Sciatic nerve (tissue), 2 donors: Measurements from ENCODE around the gene FOCAD. TPM values are rescaled to one million over a fixed set of nuclear protein-coding genes. Genes with fewer than 3 reads are reported as not detected.

ENCODE experiments used
- ATAC-seq: fragments of 200-7000 bp; cut with Tn5 transposase; one replicate; pipeline ENCODE4 v1.9.1; 2020; ENCODE audit warnings: mild to moderate bottlenecking, moderate library complexity
- DNase-seq: peaks from one replicate; pipeline ENCODE4 v3.0.0-alpha.2; 2020; ENCODE audit warnings: low spot score
- intact Hi-C: fragments of 100-400 bp; cut with DNase I; formaldehyde crosslinking; loops from one replicate; pipeline ENCODE4 v1.14.2; 2022
- total RNA-seq: library from RNA; stranded (reverse); fragmentation: NEBNext Ultra II Directional; extraction: Animal tissue kit (Norgen Biotek cat#: 25700); gene quantifications from one replicate; pipeline ENCODE4 v1.2.1, GENCODE V29; 2021
- donor health status: DM: no; HTN: no; CAD: no.
- donor health status: DM: no; HTN: no; CAD: no.

Gene FOCAD
- total RNA-seq, 1 donor from 2014 or later: 22.5 TPM

DNA sequence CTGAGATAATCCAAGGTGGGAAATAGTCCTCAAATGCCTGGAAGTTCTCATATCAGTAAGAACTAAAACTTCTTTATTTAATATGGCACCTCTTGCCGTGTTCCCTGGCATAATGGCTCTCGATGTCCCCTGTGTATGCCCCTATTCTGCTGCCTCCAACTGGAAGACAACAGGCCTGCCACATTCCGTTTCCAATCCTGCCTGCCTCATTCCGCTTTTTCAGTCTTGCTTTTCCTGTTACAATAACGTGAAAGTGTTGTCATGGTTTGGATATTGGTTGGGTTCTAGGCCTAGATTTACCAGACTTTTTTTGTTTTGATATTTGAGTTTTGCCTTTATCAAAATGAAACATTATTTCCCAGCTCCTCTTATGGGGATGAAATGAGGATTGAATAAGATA, 98.2 kb downstream of the FOCAD start:
- DNase-seq (no peak), ATAC-seq (no peak)
- intact Hi-C loops: no loop called here

DNA sequence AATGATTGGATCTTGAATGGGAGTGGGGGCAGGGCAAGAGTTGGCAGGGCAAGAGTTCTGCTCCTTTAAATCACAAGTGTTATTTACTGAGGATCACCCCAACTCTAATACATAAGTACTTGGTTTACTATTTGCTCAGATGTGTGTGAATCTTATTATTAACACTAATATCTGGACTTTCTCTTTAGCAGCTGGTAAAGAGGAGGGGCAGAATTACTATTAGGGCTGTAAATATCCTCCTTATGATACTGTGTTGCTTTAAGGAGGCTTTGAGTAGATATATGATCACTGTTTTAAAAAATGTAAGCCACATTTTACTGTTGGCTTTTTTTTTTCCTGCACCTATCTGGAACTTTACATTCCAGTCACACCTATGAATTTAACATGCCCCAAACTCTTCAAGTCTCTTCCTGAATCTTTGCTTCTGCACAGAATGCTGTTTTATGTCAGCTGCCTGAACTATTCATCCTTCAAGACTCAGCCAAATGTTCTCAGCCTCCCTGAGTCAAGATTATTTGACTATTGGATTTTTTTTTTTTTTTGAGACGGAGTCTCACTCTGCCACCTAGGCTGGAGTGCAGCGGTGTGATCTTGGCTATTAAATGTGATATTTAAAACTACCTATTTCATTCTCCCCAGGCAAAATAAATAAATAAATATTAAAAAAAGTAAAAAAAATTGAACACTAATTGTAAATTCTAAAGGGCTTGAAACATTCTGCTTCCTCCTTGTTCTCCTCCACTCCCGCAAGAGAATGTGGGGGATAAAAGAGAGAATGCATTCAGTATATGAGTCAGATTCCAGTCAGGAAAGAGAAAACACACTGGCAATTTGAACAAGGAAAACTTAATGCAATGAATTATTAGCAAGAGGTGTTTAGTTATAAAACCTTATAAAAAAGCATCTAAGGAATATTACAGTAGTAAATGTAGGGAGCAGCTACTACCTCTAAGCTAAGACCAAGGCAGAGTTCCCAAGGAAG, 99.3 kb downstream of the FOCAD start:
- DNase-seq (no peak), ATAC-seq (no peak)
- intact Hi-C loops: no loop called here

GRCh38 chr9:20784196-20784595, 100.1 kb downstream of the FOCAD start:
- ATAC-seq (no peak), DNase-seq (no peak)
- intact Hi-C loops: no loop called here

DNA sequence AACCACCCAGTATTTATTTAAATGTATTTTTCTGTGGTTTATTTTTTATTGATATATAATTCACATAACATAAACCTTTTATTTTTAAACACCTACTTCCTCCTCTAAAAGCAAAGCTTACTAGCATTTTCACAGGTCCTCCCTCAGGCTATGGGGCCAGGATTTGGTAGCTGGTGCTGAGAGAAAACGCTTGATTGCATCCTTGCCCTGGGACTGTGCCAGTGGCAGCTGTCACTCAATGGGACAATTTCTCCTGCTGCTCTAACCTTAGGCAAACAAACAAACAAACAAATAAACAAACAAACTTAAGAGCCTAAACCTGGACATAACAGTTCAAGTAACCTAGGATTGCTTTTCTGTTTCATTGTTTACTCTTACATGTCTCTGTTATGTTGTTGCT, 102.7 kb downstream of the FOCAD start:
- intact Hi-C loops: no loop called here
- ATAC-seq (no peak), DNase-seq (no peak)

DNA sequence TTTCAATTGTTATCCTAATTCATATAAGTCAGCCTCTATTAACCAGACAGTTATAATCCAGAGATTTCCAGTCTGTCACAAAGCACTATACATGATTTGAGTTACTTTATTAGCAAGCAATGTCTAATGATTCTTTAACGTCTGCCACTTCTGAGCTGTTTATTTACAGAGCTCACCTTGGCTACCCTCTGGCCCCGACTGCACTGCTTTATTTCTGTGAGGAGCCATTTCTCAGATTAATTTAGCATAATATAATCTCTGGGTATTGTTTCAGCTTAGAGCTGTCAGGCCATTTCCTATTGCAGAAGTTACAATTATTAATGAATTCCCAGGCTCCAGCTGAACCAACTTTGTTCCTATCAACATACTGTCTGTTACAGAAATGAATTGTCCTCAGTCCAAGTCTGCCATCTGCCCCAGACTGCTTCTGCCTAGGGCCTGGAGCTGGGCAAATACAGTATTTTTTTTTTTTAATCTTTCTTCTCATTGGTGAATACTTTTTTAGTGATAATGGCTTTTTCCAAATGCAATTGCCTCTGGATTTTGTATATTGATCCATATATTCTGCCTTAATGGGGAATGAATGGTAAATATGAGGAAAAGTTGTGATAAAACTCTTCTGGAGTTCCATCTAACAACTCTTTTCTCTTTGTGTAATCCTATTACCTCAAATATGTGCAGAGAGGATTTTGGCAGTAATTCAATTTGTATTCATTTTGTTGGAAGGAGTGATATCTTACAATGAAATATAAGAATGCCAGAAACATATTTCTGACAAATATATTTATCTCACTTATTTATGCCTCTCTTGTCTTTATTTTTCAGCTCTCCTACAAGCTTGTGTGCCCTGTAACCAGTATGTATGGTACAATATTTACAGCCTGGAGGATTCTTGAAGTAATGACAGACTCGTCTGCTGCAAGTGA, 104.7 kb downstream of the FOCAD start:
- ATAC-seq: no peak
- no peak for DNase-seq
- intact Hi-C loops: no loop called here

DNA sequence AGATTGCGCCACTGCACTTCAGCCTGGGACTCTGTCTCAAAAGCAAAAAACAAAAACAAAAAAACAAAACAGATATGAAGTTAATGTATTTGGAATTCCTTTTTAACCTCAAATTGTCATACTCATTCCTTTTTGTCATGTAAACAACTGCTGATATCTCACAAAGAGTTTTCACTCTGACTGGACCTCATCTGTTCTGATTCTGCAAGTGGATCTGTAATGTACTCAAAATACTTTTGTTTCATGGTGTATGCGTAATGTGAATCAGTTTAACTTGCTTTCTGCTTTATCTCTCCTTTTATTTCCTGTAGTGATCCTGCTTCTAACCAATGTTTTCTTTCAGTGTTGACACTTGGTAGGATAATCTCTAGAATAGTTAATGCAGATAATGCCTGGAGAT, 106.7 kb downstream of the FOCAD start:
- intact Hi-C loops: no loop called here
- DNase-seq (no peak), ATAC-seq (no peak)

DNA sequence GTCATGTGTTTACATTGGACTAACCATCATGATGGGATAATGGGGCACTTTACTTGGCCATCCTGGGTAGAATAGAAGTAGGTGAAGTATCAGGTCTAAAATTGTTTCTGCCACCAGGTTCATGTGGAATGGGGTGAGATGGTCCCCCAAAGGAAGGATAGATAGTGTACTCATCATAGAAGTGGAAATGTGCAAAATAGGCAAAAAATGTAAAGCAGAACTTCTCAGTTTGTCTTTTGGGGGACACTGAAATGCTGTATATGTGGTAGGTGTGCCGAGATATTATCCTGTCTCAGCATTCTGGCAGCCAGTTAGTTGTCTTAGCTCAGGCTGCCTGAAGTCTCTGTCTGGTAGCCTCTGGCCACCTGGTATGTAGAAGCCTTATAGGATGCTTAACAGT, 107.6 kb downstream of the FOCAD start:
- intact Hi-C loops: no loop called here
- DNase-seq (no peak), ATAC-seq (no peak)

DNA sequence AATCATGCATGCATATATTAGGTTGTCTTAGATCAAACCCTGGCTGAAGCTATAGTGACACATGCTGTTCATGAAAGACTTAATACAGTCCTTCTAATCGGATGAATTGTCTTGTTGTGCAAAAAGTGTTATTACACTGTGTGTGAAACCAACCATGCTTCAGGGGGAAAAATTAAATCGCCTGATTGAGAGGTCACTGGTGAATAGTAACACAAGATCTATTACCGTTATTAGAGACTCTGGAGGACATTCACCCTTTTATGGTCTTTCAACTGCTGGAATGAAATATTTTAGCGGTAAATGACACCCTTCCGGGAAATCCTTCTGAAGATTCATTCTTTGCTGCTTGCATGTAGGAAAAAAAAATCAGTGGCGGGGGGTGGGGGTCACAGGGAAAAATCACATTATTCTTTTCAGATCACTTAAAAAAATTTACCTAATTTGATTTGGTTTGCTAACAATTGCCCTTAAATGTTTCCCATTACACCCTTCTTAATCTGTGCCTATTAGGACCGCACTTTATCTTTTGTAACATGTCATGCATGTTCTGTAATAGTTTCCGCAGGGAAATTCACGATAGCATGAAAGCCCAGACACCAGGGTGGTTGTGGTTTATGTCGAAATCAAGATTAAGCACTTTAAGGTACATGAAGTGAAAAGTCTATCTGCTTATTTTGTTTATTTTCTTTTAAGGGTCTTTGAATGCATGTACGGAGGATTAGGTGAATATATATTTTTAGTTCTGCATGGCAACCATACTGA, 120.6 kb downstream of the FOCAD start:
- no peak for ATAC-seq
- DNase-seq: no peak
- intact Hi-C loops: no loop called here

DNA sequence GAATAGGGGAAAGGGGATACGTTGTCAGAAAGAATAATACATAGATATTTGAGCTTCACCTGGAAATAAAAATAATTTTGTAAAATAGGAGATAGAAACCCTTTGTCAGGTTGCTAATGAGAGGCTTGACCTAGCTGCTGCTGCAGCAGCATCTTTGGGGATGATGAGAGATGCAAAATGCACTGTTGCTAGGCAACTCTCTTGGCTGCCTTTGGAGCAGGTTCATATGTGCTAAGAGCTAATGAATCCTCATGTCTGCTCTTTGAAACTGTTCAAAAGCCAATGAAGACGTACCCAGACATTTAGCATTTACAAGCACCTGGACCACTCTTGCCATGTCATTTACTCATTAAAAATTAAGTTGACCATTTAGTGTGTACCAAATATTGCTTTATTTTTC, 121.7 kb downstream of the FOCAD start:
- no peak for DNase-seq
- intact Hi-C loops: no loop called here
- no peak for ATAC-seq

GRCh38 chr9:20808002-20808401, 123.9 kb downstream of the FOCAD start:
- no peak for DNase-seq
- intact Hi-C loops: no loop called here
- no peak for ATAC-seq

DNA sequence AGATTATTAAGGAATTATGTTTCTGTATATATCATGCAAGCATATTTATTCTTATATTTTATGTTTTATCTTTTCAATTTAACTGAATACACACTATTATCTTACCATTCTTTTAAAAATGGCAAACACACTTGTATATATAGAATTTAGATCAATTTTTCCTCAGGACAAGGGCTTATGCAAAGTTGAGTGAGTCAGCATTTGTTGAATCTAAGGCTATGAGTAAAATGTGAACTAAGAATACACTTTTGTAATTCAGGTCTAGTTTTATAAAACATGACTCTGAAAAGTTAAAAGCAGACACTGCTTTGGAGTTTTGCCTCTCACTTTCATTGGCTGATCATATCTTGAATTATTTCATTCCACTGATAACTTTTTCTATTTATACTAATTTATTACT, 127.8 kb downstream of the FOCAD start:
- DNase-seq: no peak
- intact Hi-C loops: no loop called here
- no peak for ATAC-seq

DNA sequence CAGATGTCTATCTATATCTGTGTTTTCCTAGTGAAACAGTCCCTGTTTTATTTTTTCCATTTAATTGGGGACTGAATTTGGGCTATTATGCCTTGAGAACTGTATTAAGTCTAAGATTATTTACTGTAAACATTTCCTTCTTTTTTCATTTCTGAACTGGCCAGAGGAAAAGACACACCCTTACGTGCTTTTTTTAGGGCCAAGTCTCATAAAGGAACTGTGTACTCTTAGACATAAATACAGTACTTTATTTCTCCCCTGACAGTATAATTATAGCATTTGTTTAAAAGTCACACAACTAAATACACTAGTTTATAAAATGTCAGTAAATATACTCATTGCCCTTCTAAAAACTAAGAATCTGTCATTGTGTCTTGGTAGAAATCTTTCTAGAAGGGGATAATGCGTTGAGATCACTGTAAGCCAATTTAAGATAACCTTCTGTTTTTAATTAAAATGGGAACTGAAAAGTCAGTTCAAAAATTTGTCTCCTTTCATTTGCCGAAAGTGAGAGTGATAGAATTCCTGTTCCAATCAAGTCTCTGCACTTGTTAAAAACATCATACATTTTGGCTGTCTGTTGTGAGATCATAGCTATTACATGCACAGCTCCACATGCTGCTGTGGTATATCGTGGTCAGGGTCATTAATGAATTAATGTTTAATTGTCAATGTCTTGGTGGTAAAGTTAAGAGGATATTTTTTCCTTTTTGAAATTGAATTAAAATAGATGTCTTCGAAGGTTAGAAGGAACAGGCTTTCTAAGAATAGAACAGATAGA, 132.1 kb downstream of the FOCAD start:
- intact Hi-C loops: no loop called here
- DNase-seq: no peak
- no peak for ATAC-seq

- DNase-seq (no peak), ATAC-seq (no peak)
- intact Hi-C loops: loop anchor here (10.0 kb wide), 1 partner anchor 1538 kb away; no protein-coding TSS in a partner anchor
Measured at GRCh38 chr9:20823051-20823450, 139.0 kb downstream of the FOCAD start.

DNA sequence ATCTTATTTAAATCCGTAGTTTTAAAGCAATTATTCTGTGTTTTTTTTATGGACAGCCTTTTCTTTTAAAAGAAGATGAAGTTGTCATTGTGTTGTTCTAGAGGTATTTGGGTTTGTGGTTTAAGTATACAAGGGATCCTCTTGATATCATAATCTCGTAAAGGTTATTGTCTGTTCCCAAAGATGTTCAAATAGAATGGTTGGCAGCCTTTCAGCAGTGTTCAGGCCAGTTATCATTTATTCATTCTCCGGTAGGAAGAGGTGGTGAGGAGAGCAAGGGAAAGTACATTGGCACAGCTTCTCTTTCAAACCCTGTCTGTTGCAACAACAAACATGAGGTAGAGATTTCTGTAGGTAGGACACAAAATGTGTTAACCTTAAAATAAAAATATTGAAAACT, 147.0 kb downstream of the FOCAD start:
- no peak for DNase-seq
- no peak for ATAC-seq

GRCh38 chr9:20832775-20833174, 148.7 kb downstream of the FOCAD start:
- ATAC-seq (no peak), DNase-seq (no peak)
- intact Hi-C loops: no loop called here

More for the DNA sequence above, 147.0 kb downstream of the FOCAD start:
- intact Hi-C loops: no loop called here

- DNase-seq: no peak
- peak; percentile 87 for ATAC-seq
- intact Hi-C loops: no loop called here
Measured at GRCh38 chr9:20835377-20836286, 151.6 kb downstream of the FOCAD start.

GRCh38 chr9:20837166-20837565, 153.1 kb downstream of the FOCAD start:
- DNase-seq (no peak), ATAC-seq (no peak)
- intact Hi-C loops: no loop called here
